Stimulated activated CD8-positive, alpha-beta memory T cell treated with anti-CD3 and anti-CD28 coated beads, Interleukin-7, amount 100 ng/mL, for 4 hours (primary cell): ENCODE results near the gene ANKS6.

Experiments
- DNase-seq, 2 donors: peaks; one replicate each; pipeline ENCODE4 v3.0.0-alpha.2; 2020; ENCODE audit warnings: low read depth in 2 of 2

ANKS6 gene

GRCh38 chr9:98738741-98739140 is 57.6 kb downstream of the ANKS6 start:
- no peak for DNase-seq

- DNase-seq = no peak
These were observed 60.1 kb downstream of the ANKS6 start for GRCh38 chr9:98736226-98736625.

- DNase-seq = no peak
These were observed 63.6 kb downstream of the ANKS6 start for GRCh38 chr9:98732801-98733200.

- no peak for DNase-seq
These were observed 64.3 kb downstream of the ANKS6 start for GRCh38 chr9:98732091-98732490.

- DNase-seq = no peak
These were observed 65.5 kb downstream of the ANKS6 start for GRCh38 chr9:98730871-98731270.

GRCh38 chr9:98728500-98728899 is 67.9 kb downstream of the ANKS6 start:
- DNase-seq = no peak

- no peak for DNase-seq
These were observed 68.9 kb downstream of the ANKS6 start for GRCh38 chr9:98727428-98727827.

GRCh38 chr9:98726735-98727134 is 69.6 kb downstream of the ANKS6 start:
- no peak for DNase-seq

- DNase-seq = no peak
These were observed 71.4 kb downstream of the ANKS6 start for GRCh38 chr9:98724810-98725530.

- no peak for DNase-seq
These were observed 74.7 kb downstream of the ANKS6 start for GRCh38 chr9:98721643-98722042.

- no peak for DNase-seq
These were observed 76.0 kb downstream of the ANKS6 start for GRCh38 chr9:98720402-98720801.

- DNase-seq = no peak
These were observed 77.3 kb downstream of the ANKS6 start for GRCh38 chr9:98719055-98719454.

GRCh38 chr9:98714833-98715232 is 81.5 kb downstream of the ANKS6 start:
- no peak for DNase-seq

GRCh38 chr9:98712987-98713386 is 83.4 kb downstream of the ANKS6 start:
- DNase-seq = no peak

GRCh38 chr9:98709968-98710965 is 86.1 kb downstream of the ANKS6 start:
- DNase-seq = no peak

GRCh38 chr9:98708933-98709911 is 87.1 kb downstream of the ANKS6 start, which contains the start of gene GABBR2:
TSS of gene GABBR2 (minus strand) at chr9:98708935. CDS start at chr9:98708737, 198 bp downstream.
- no peak for DNase-seq

- no peak for DNase-seq
These were observed 88.0 kb downstream of the ANKS6 start for GRCh38 chr9:98708103-98708932.

GRCh38 chr9:98707166-98708102 is 88.9 kb downstream of the ANKS6 start:
- DNase-seq = no peak

GRCh38 chr9:98706651-98707165 is 89.6 kb downstream of the ANKS6 start:
- DNase-seq = no peak
